Nephron progenitor cell (in vitro differentiated cells): ENCODE measurements around the gene CDC42EP1.

Experiments
- DNase-seq: peaks from one replicate; pipeline ENCODE4 v3.0.0; 2021
- H3K27ac Mint-ChIP-seq: 2 replicates; pipeline ENCODE4 v1.8.0; 2021; ENCODE audit warnings: mild to moderate bottlenecking, moderate library complexity, mixed read lengths
- H3K27me3 Mint-ChIP-seq: 2 replicates; pipeline ENCODE4 v1.8.0; 2021; ENCODE audit warnings: mild to moderate bottlenecking, low read depth, mixed read lengths; ENCODE audit not compliant: poor library complexity
- H3K36me3 Mint-ChIP-seq: 2 replicates; pipeline ENCODE4 v1.8.0; 2021; ENCODE audit warnings: low read depth, mixed read lengths
- H3K4me1 Mint-ChIP-seq: 2 replicates; pipeline ENCODE4 v1.8.0; 2021; ENCODE audit warnings: mixed read lengths
- H3K4me3 Mint-ChIP-seq: 2 replicates; pipeline ENCODE4 v1.8.0; 2021; ENCODE audit warnings: mild to moderate bottlenecking, moderate library complexity, mixed read lengths
- H3K9me3 Mint-ChIP-seq: 2 replicates; pipeline ENCODE4 v1.8.0; 2021; ENCODE audit warnings: mild to moderate bottlenecking, moderate library complexity, mixed read lengths
- TF ChIP-seq, protein P1 (sequence below): fragments of 200-600 bp; sonication (generic); IDR thresholded peaks from 2 replicates; pipeline ENCODE4 v1.5.0; 2021; ENCODE audit warnings: antibody characterized with exemption

The CDC42EP1 gene

DNA sequence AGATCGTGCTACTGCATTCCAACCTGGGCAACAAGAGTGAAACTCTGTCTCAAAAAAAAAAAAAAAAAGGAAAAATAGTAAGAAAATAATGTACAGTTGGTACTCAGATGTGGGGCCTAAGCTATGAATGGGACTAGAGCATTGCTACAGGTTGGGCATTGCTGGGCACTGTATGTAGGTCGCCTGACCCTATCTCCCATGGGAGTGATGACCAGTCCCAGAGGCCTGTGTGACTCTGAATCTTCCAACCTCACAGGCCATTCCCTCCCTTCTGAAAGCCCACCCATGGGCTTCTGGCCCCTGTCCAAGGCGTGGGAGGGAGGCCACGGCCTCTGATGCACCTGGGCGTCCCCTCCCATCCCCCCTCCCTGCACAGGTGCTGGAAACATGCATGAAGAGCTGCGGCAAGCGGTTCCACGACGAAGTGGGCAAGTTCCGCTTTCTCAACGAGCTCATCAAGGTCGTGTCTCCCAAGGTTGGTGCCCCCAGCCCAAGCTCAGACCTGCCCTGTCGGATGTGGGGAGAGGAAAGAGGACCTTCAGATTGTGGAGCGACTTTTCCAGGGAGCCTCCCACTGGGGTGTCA, 57.9 kb downstream of the CDC42EP1 start:
- H3K27ac Mint-ChIP-seq = no peak overlapping the region
- no peaks in the 10 kb centered on the region for H3K4me1 Mint-ChIP-seq
- TF ChIP-seq, protein P1, sequence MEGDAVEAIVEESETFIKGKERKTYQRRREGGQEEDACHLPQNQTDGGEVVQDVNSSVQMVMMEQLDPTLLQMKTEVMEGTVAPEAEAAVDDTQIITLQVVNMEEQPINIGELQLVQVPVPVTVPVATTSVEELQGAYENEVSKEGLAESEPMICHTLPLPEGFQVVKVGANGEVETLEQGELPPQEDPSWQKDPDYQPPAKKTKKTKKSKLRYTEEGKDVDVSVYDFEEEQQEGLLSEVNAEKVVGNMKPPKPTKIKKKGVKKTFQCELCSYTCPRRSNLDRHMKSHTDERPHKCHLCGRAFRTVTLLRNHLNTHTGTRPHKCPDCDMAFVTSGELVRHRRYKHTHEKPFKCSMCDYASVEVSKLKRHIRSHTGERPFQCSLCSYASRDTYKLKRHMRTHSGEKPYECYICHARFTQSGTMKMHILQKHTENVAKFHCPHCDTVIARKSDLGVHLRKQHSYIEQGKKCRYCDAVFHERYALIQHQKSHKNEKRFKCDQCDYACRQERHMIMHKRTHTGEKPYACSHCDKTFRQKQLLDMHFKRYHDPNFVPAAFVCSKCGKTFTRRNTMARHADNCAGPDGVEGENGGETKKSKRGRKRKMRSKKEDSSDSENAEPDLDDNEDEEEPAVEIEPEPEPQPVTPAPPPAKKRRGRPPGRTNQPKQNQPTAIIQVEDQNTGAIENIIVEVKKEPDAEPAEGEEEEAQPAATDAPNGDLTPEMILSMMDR = no peak
- no peak for DNase-seq
- no peaks in the 10 kb centered on the region for H3K9me3 Mint-ChIP-seq
- no peak overlapping the region for H3K4me3 Mint-ChIP-seq
- no peaks in the 10 kb centered on the region for H3K27me3 Mint-ChIP-seq
- H3K36me3 Mint-ChIP-seq = peaks cover 35% of the 10 kb centered on the region

DNA sequence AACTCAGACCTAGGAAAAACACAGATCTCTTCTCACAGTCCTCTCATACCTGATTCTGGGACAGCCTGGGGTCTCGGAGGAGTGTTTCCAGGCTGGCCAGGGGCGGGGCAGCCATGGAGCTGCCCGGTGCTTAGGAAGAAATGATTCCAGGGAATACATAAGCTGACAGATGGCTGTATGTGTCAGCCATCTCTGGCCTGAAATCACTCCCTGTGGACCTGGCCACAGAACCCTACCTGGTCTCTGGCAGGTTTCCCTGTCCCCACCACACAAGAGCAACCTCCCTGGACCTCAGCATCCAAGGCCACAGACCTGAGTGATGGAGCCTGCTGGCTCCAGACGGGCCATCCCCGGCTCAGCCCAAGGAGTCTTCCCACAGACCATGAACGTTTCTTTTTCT, 58.4 kb downstream of the CDC42EP1 start:
- peaks cover 2% of the 10 kb centered on the region for H3K4me1 Mint-ChIP-seq
- no peaks in the 10 kb centered on the region for H3K27me3 Mint-ChIP-seq
- no peak for DNase-seq
- peaks cover 32% of the 10 kb centered on the region for H3K36me3 Mint-ChIP-seq
- H3K9me3 Mint-ChIP-seq = no peaks in the 10 kb centered on the region
- TF ChIP-seq, protein P1 = no peak
- H3K27ac Mint-ChIP-seq = no peak overlapping the region
- no peak overlapping the region for H3K4me3 Mint-ChIP-seq
